HG02571 (cell line): Measurements from ENCODE around the gene VEGFB.

Experiments used
- ATAC-seq: cut with Tn5 transposase; IDR thresholded peaks from one replicate; pipeline ENCODE4 v1.9.1; 2021; ENCODE audit warnings: mild to moderate bottlenecking, moderate library complexity; ENCODE audit not compliant: unreplicated experiment

Gene VEGFB

GRCh38 chr11:64245797-64246620 lies 11.6 kb downstream of the VEGFB start:
- no peak for ATAC-seq

GRCh38 chr11:64246621-64246870 lies 12.2 kb downstream of the VEGFB start:
- ATAC-seq = peak; percentile 7

- peak; percentile 32 for ATAC-seq
These were observed 12.7 kb downstream of the VEGFB start, which contains the start of gene PPP1R14B for GRCh38 chr11:64246871-64247728. Gene PPP1R14B, minus strand, starts transcription at chr11:64246943. Its CDS starts 270 bp downstream, at chr11:64246673.

- no peak for ATAC-seq
These were observed 13.5 kb downstream of the VEGFB start for GRCh38 chr11:64247729-64248531.

- no peak for ATAC-seq
These were observed 14.2 kb downstream of the VEGFB start for GRCh38 chr11:64248578-64248977.

GRCh38 chr11:64249038-64249437 lies 14.7 kb downstream of the VEGFB start:
- no peak for ATAC-seq

GRCh38 chr11:64249563-64250414 lies 15.4 kb downstream of the VEGFB start:
- no peak for ATAC-seq

- no peak for ATAC-seq
These were observed 16.1 kb downstream of the VEGFB start for GRCh38 chr11:64250415-64251015.

GRCh38 chr11:64251016-64251752 lies 16.8 kb downstream of the VEGFB start, which contains the start of gene PLCB3:
Gene PLCB3, plus strand, starts transcription at chr11:64251530. Its CDS starts 120 bp downstream, at chr11:64251650.
- ATAC-seq = no peak

- no peak for ATAC-seq
These were observed 17.3 kb downstream of the VEGFB start for GRCh38 chr11:64251753-64252002.

- no peak for ATAC-seq
These were observed 17.9 kb downstream of the VEGFB start for GRCh38 chr11:64252003-64252872.

- ATAC-seq = no peak
These were observed 18.7 kb downstream of the VEGFB start for GRCh38 chr11:64253043-64253442.

- ATAC-seq = no peak
These were observed 19.1 kb downstream of the VEGFB start for GRCh38 chr11:64253481-64253880.

GRCh38 chr11:64254326-64254725 lies 19.9 kb downstream of the VEGFB start:
- no peak for ATAC-seq

- ATAC-seq = no peak
These were observed 21.0 kb downstream of the VEGFB start for GRCh38 chr11:64255135-64256128.

- ATAC-seq = no peak
These were observed 21.9 kb downstream of the VEGFB start for GRCh38 chr11:64256300-64256699.

- ATAC-seq = no peak
These were observed 24.0 kb downstream of the VEGFB start for GRCh38 chr11:64258356-64258755.
